H4 (cell line): ENCODE measurements around the gene SPOP. TPM values are rescaled to one million over a fixed set of nuclear protein-coding genes. Genes with fewer than 3 reads are reported as not detected.
"Not testable (repeated sequence)": the region's sequence is repeated elsewhere in the genome, so short reads cannot be mapped to it uniquely, and the experiment has no call there.

Experiments
- DNase-seq: peaks from one replicate; pipeline ENCODE4 v3.0.0-alpha.2; 2015; ENCODE audit warnings: low spot score
- total RNA-seq: library from RNA; depleted of rRNA; stranded (reverse); fragments of >200 nt; shearing (Covaris generic); gene quantifications from 2 replicates; pipeline ENCODE4 v1.2.3, GENCODE V29; 2014

SPOP gene
- total RNA-seq, 1 experiment from 2014 or later: 43.9 TPM

GRCh38 chr17:49572806-49573420 lies 105.0 kb downstream of the SPOP start:
- no peak for DNase-seq

- DNase-seq: no peak
Measured at GRCh38 chr17:49572226-49572625, 105.7 kb downstream of the SPOP start.

GRCh38 chr17:49571764-49572163 lies 106.1 kb downstream of the SPOP start:
- DNase-seq: no peak

GRCh38 chr17:49571283-49571682 lies 106.6 kb downstream of the SPOP start:
- no peak for DNase-seq

GRCh38 chr17:49570540-49571242 lies 107.2 kb downstream of the SPOP start:
- no peak for DNase-seq

GRCh38 chr17:49568695-49569047 lies 109.2 kb downstream of the SPOP start:
- DNase-seq: not testable (repeated sequence)

- DNase-seq: peak; percentile 79
Measured at GRCh38 chr17:49567871-49568694, 109.8 kb downstream of the SPOP start.

GRCh38 chr17:49567104-49567521 lies 110.8 kb downstream of the SPOP start:
- DNase-seq: no peak

GRCh38 chr17:49566668-49567071 lies 111.2 kb downstream of the SPOP start:
- DNase-seq: no peak

- DNase-seq: no peak
Measured at GRCh38 chr17:49565948-49566491, 111.9 kb downstream of the SPOP start.

- no peak for DNase-seq
Measured at GRCh38 chr17:49564638-49565037, 113.3 kb downstream of the SPOP start.

- DNase-seq: peak; percentile 76
Measured at GRCh38 chr17:49557312-49558024, 120.4 kb downstream of the SPOP start.

- peak; percentile 71 for DNase-seq
Measured at GRCh38 chr17:49556223-49556943, 121.5 kb downstream of the SPOP start.

GRCh38 chr17:49555495-49556222 lies 122.2 kb downstream of the SPOP start:
- no peak for DNase-seq

GRCh38 chr17:49554694-49555494 lies 123.0 kb downstream of the SPOP start:
- no peak for DNase-seq

GRCh38 chr17:49553676-49554335 lies 124.1 kb downstream of the SPOP start:
- no peak for DNase-seq

- DNase-seq: no peak
Measured at GRCh38 chr17:49552070-49552751, 125.7 kb downstream of the SPOP start.
